Activated CD4-positive, CD25-positive, alpha-beta regulatory T cell treated with anti-CD3 and anti-CD28 coated beads, Interleukin-2, amount 50 U/mL, for 72 hours (primary cell): ENCODE data around the gene METTL24.
"Not testable (repeated sequence)": the region's sequence is repeated elsewhere in the genome, so short reads cannot be mapped to it uniquely, and the experiment has no call there.

Source experiments
- DNase-seq: peaks from one replicate; pipeline ENCODE4 v3.0.0; 2021

The METTL24 gene

DNA sequence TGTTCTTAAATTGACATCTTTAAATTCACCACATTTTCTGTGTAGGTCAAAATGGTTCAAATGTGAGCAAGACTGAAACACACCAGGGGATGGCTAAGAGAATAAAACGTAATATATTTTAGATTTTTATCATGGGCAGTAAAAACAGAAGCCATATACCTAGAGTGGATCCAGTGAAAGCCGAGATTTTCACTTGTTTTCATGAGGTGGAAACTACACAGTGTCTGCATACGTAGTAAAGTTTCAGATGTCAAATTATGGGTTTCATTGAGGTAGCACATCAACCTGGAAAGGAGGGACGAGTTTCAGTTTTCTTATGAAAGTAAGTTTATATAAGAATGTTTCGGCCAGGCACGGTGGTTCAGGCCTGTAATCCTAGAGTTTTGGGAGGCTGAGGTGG is 25.9 kb downstream of the METTL24 start:
- DNase-seq, result no peak

GRCh38 chr6:110331816-110332215 is 26.3 kb downstream of the METTL24 start:
- no peak for DNase-seq

DNA sequence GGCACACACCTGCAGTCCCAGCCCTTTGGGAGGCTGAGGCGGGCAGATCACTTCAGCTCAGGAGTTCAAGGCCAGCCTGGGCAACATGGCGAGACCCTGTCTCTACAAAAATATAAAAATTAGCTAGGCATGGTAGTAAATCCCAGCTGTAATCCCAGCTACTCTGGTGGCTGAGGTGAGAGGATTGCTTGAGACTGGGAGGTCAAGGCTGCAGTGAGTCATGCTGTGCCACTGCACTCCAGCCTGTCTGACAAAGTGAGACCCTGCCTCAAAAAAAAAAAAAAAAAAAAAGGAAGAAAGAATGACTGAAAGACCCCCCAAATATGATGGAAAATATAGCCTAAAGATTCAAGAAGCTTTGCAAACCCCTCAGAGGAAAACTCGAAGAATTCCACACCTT is 26.8 kb downstream of the METTL24 start:
- no peak for DNase-seq

- no peak for DNase-seq
Measured at GRCh38 chr6:110329714-110330436, 28.3 kb downstream of the METTL24 start.

GRCh38 chr6:110329348-110329713 is 28.8 kb downstream of the METTL24 start:
- no peak for DNase-seq

DNA sequence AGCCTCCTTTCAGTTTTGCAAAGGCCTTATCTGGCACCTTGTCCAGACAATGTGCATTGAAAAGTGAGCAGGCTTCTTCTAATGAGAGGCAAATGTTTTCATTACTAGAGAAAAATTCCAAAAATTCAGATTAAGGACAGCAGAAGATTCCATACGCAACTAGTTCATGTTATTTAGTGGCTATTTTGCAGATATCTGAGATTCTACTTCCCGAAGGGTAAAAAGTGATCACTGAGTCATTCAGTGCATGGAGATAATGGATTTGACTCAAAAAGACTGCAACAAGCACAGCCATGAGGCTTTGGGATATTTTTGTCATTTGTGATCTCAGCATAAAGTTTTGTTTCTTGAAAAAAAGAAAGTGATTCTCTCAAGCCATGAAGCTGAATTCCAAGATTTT is 29.9 kb downstream of the METTL24 start:
- DNase-seq, result no peak

DNA sequence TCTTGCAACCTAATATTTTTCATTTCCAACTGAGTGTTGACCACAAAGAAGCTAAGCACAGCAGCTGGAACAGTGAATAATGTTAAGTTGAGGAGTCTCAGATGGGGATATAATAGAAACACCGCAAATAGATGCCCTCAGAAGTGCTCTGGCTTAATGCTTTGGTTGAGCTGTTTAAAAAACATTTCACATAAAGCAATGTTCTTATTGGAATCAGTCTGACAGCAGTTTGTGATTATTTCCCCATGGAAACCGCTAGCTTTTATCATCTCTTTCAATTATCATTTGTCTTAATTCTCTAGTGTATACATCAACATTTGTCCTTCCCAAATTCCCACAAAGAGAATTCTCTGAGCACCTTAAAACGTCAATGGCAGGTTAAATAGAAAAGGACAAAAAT is 30.8 kb downstream of the METTL24 start:
- no peak for DNase-seq

GRCh38 chr6:110326609-110327008 is 31.5 kb downstream of the METTL24 start:
- DNase-seq, result no peak

DNA sequence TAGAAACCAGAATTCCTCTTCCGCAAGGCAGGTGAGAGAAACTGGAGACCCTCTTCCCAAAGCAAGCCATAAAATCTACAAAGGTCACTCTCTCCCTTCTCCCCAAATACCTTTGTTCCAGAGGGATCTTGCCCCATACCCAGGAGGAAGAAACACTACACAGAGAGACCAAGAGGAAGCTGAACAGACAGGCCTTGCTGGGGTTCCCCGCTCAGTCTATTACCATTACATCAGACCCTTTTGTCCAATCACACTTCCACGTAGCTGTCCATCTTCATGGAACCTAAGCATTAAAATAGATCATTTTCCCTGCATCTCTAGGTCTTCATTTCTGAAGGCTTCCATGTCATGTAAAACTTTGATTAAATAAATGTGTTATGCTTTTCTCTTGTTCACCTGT is 32.1 kb downstream of the METTL24 start:
- DNase-seq, result no peak

- no peak for DNase-seq
Measured at GRCh38 chr6:110325197-110325596, 33.0 kb downstream of the METTL24 start.

DNA sequence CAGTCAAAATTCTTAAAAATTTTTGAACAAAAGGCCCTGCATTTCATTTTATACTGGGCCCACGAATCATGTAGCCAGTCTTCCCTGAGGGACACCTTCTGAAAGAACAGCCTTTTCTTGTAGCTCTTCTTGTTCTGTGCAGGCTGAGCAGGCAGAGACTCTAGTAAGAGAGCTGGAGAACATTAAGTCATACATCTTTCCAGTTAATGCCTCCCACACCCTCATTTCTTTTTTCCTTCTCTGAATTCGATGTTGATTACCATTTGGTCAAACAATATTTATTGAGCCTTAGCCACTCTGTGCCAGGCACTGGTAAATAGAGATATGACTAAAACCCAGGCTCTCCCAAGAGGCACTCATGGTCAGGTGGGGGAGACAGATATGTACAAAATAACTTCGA is 33.6 kb downstream of the METTL24 start:
- no peak for DNase-seq

GRCh38 chr6:110323258-110323657 is 34.9 kb downstream of the METTL24 start:
- no peak for DNase-seq

GRCh38 chr6:110322874-110323242 is 35.3 kb downstream of the METTL24 start:
- no peak for DNase-seq

DNA sequence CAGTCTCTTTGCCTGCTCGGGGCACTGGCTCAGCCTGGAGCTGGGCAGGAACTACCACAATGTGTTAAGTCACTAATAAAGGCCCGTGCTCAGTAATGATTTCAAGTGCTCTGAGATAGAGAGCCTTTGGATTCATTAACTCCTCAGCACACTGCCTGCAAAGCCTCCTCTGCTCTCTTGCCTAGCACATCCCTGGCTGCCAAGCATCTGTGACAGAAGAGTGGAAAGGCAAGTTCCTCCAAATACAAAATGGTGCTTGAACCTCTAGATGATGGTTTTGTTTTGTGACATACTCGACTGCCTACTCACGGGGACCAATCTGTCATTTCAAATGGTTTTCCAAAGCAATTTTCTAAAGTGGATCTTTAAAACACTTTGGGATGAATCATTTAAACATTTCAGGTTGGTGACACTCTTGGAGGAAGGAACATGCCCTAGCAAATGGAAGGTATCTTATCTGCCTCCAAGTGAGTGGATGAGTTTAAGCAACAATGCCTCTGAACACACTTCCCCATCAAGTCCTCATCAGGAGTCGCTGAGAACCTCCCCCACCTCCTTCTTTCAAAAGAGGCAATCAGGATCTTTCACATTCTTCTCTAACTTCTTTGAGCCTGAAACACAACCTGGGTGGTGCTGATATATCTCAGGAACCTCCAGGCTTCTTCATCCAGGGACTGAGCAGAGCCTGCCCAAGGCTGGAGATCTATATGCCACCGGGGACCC is 35.8 kb downstream of the METTL24 start:
- DNase-seq, result no peak

DNA sequence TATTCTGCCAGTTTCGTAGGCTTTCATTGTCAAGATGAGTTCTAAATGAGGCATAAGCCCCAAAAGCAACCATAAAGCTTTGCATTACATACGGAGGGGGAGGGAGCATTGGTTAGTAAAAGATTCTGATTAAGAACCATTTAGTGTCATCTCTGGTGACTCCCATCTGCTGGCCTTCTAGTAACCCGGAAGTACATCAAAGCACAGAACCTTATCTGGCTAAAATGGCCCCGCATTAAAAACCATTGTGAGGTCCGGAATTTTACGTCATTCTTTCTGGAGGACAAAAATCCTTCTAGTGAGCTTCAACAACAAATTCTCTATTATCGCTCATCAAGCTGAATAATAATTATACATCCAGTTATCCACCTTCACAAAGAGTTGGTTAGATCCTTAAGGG is 37.8 kb downstream of the METTL24 start:
- no peak for DNase-seq

DNA sequence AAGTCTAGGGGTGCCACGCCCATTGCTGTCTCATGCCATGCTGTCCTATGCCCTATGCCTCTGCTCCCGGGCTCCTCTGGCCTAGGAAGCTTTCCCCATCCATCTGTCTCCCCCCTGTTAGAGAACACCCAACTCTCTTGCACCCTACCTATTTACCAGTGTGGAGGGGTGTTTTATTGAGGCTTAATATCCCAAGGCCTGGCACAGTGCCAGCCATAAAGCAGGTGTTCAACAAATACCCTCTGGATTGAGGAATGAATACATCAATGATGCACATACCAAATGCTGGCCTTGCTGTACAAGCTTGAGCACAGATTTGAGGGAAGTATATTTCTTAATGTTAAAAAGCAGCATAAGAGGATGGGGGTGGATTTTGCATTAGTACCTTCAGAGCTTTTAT is 38.3 kb downstream of the METTL24 start:
- no peak for DNase-seq

- DNase-seq, result no peak
Measured at GRCh38 chr6:110319381-110319780, 38.8 kb downstream of the METTL24 start.

GRCh38 chr6:110318971-110319370 is 39.2 kb downstream of the METTL24 start:
- DNase-seq, result no peak

DNA sequence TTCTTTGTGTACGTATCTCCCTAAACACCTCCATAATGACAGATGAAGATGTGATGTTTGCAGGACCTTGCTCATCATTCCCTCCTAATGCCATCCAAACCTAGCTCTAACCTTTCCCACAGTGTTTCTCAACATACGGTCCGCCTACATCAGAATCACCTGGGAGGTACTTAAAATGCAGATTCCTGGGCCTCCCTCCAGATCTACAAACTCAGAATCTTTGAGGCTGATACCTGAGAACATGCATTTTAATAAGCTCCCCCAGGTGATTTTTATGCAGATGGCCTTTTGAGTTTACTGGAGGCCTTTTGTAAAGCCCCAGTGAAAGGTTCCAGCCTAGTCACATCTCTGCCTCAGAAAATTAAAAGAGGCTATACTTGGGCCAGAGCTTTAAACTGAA is 40.5 kb downstream of the METTL24 start:
- DNase-seq, result no peak

DNA sequence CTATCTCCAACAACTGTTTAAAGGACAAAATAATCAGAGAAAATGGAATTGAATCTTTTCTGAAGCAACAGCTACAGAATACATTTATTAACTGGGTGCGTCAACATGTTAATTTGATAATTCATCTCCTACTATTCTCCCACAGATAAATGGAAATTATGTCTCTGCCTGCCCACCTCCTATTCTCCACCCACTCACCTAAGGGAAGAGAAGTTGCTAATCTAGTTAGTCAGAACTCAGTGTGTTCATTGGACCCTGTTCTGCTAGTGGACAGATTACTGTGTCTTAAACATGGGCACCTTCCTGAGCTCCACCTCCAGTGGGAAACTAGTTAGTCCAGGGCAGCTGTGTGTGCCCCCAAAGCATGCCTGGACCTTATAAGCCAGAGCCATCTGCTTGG is 41.0 kb downstream of the METTL24 start:
- no peak for DNase-seq

DNA sequence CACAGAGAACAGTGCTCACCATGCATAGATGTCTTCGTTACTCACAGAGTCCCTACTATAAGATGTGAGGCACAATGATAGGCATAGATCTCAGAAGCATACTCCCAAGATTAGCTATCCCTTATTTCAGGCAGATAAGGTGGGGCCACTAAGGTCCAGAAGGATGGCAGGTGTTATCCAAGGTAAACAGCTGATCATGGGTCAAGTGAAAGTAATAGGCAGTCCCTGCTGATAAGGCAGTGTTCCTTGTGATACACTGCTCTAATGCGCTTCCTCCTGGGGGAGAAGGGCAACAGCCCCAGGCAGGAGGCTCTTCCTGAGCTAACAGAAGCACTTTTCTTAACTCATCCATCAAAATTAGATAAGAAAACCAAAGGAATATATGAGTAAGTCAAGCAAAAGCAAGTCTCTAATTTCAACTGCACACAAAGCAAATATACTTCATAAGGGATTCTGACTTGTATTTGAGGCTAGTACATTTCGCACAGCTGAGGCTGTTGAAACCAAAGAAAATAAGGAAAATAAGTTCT is 42.2 kb downstream of the METTL24 start:
- DNase-seq, result no peak

DNA sequence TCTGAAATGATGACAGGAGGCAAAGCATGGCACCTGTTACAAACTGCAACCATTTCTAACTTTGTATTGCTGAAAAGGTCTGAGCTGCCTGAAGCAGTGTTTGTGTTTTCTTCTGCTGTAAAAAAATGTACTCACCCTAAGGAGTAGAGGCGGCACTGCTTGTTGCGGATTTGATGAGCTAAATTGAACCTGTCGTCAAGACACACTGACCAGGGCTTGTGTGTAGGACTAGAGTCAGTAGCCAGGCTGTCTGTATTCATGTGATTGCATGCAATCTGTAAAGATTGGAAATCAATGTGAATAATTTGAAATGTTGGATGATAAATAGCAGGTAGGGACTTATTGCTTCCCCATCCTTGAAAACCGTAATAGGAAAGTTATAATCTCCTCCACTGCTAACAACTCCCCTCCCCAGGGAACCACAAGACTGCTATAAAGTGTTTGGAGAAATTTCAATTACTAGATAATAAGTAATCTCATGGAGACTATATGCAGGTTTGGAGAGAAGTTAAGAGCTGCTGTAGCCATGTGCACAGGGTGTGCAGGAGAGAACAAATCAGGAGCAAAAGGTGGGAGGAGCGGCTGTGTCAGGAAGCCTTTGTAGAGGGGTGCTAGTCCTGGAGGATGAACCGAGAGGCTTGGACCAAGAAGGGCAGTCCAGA is 42.8 kb downstream of the METTL24 start:
- no peak for DNase-seq

- no peak for DNase-seq
Measured at GRCh38 chr6:110310861-110311446, 47.2 kb downstream of the METTL24 start.

- not testable (repeated sequence) for DNase-seq
Measured at GRCh38 chr6:110309432-110309831, 48.7 kb downstream of the METTL24 start.
